Heart right ventricle (tissue), 16 donors: ENCODE results near the gene PCGF6. TPM values are rescaled to one million over a fixed set of nuclear protein-coding genes. Genes with fewer than 3 reads are reported as not detected.

Source experiments
- ATAC-seq, 8 donors: fragments of 200-7000 bp; cut with Tn5 transposase; one replicate each; pipeline ENCODE4 v1.9.1; 2020; ENCODE audit warnings: mild to moderate bottlenecking in 8 of 8, moderate library complexity in 8 of 8, moderate number of reproducible peaks in 1 of 8
- DNase-seq, 2 donors: peaks; one replicate each; pipeline ENCODE4 v3.0.0-alpha.2; 2020
- H3K27ac ChIP-seq, 10 donors: fragments of 200-600 bp; sonication (generic) in 2 of 10; one replicate each; pipeline versions ENCODE4 v1.5.0 to v1.8.0; 2020 to 2022; ENCODE audit warnings: mild to moderate bottlenecking in 3 of 10
- H3K27me3 ChIP-seq, 7 donors: fragments of 200-600 bp; one replicate each; pipeline ENCODE4 v1.8.0; 2021 to 2022; ENCODE audit warnings: mild to moderate bottlenecking in 2 of 7
- H3K36me3 ChIP-seq, 9 donors: fragments of 200-600 bp; sonication (generic) in 1 of 9; one replicate each; pipeline versions ENCODE4 v1.5.0 to v1.8.0; 2020 to 2022; ENCODE audit warnings: mild to moderate bottlenecking in 2 of 9
- H3K4me1 ChIP-seq, 9 donors: fragments of 200-600 bp; sonication (generic) in 1 of 9; one replicate each; pipeline versions ENCODE4 v1.5.0 to v1.8.0; 2020 to 2022; ENCODE audit warnings: mild to moderate bottlenecking in 4 of 9
- H3K4me3 ChIP-seq, 10 donors: fragments of 200-600 bp; sonication (generic) in 2 of 10; one replicate each; pipeline versions ENCODE4 v1.5.0 to v1.8.0; 2020 to 2022; ENCODE audit warnings: mild to moderate bottlenecking in 7 of 10, moderate library complexity in 2 of 10
- H3K9me3 ChIP-seq, 11 donors: fragments of 200-600 bp in 10 of 11; sonication (generic) in 2 of 11; one replicate each; pipeline versions ENCODE4 v1.5.0 to v1.8.0; 2013 to 2022; ENCODE audit warnings: mild to moderate bottlenecking in 2 of 11, control low read depth in 1 of 11, moderate library complexity in 1 of 11
- CTCF ChIP-seq, 9 donors: fragments of 200-600 bp; sonication (generic) in 2 of 9; IDR thresholded peaks; one replicate each; pipeline versions ENCODE4 v1.5.0 to v1.8.0; 2021 to 2022; ENCODE audit warnings: antibody characterized with exemption in 9 of 9, mild to moderate bottlenecking in 5 of 9, moderate library complexity in 1 of 9
- WGBS, 2 donors: extraction: QIAGEN DNeasy Blood & Tissue Kit; methylation state at CpG; one replicate each; pipeline ENCODE4 v1.1.7; 2013; ENCODE audit warnings: inconsistent platforms in 1 of 2; 5-methylcytosine and 5-hydroxymethylcytosine counted together
- intact Hi-C, 10 donors: fragments of 100-400 bp; cut with DNase I; formaldehyde crosslinking; loops; one replicate each; pipeline versions ENCODE4 v1.11.1 to v1.14.2; 2022
- polyA plus RNA-seq, 2 donors: library from polyadenylated mRNA; stranded (reverse); fragments of 200-250 nt; gene quantifications; one replicate each; pipeline ENCODE4 v1.2.3, GENCODE V29; 2013
- total RNA-seq, 10 donors: library from RNA; stranded (reverse); fragmentation: NEBNext Ultra II Directional in 3 of 10; extraction: Animal tissue kit (Norgen Biotek cat#: 25700) in 3 of 10; gene quantifications; one replicate each; pipeline versions ENCODE4 v1.2.1 to v1.2.4, GENCODE V29; 2021 to 2023
- donor health status: Arrhythmogenic right ventricular cardiomyopathy.
- donor health status: ischemic (EF 13 %, LVEDD 7.1; RV severe dilation, severe dysfunction).
- donor health status: healthy with polysubstance abuse.
- donor health status: DM: no; HTN: yes; CAD: no.
- donor health status: DM: no; HTN: no; CAD: no.
- donor health status: ischemic (EF 25% LVEDD 6.9; RV normal size, moderate dysfunction).
- donor health status: ischemic (EF 25% LVEDD 5.7; RV mildly dilated, moderate dysfunction).
- donor health status: healthy.
- donor health status: DM: yes; HTN: yes; CAD: no.
- donor health status: Ischemic cardiomyopathy.
- donor health status: ischemic (EF 35%, LVEDD 5.7; RV mildly dilated, moderate dysfunction).
- donor health status: nonischemic (EF 11% LVEDD 7.7; RV severe dilation, severe dysfunction).
- donor health status: DM: yes; HTN: yes; CAD: no.
- donor health status: PGD.
- donor health status: ischemic (EF 29% LVEDD 5.4; RV normal size, mild dysfunction).
- donor health status: nonischemic (EF 23%, LVEDD 6.1; RV moderate dilation, normal function).

Gene PCGF6
- total and polyA plus RNA-seq, 12 donors: 5.5 to 8.0 (median 6.5) TPM

GRCh38 chr10:103310197-103310596 is 40.7 kb downstream of the PCGF6 start:
- intact Hi-C loops: no loop called here
- Histone ChIP-seq H3K9me3 (no peaks in the 10 kb centered on the region), H3K27me3 (no peaks in the 10 kb centered on the region), H3K4me3 (no peak overlapping the region), H3K36me3 (peaks cover 0 to 100% (median 29%) of the 10 kb centered on the region in 9 donors), H3K4me1 (no peaks in the 10 kb centered on the region), H3K27ac (no peak overlapping the region)
- 92 to 97% methylated on average over 1 of the region's 1 CpG for WGBS, 2 donors
- ATAC-seq (no peak), DNase-seq (no peak)
- TF ChIP-seq CTCF (IDR thresholded peaks at IDR 0.05): no peak

GRCh38 chr10:103307594-103307993 is 43.3 kb downstream of the PCGF6 start:
- ATAC-seq (no peak), DNase-seq (no peak)
- H3K27ac ChIP-seq: no peak overlapping the region
- H3K4me1 ChIP-seq: no peaks in the 10 kb centered on the region
- TF ChIP-seq CTCF (IDR thresholded peaks at IDR 0.05): no peak
- intact Hi-C loops: no loop called here
- peaks cover 0 to 100% (median 12%) of the 10 kb centered on the region in 9 donors for H3K36me3 ChIP-seq
- no peaks in the 10 kb centered on the region for H3K27me3 ChIP-seq
- WGBS, 2 donors: 97% methylated on average over 5 of the region's 5 CpGs
- H3K4me3 ChIP-seq: no peak overlapping the region
- no peaks in the 10 kb centered on the region for H3K9me3 ChIP-seq

GRCh38 chr10:103295374-103296015 is 55.4 kb downstream of the PCGF6 start:
- intact Hi-C loops: no loop called here
- Histone ChIP-seq H3K9me3 (no peaks in the 10 kb centered on the region), H3K27me3 (peaks cover 0 to 7% (median 0%) of the 10 kb centered on the region in 7 donors), H3K27ac (no peak overlapping the region), H3K36me3 (peaks cover 0 to 1% (median 0%) of the 10 kb centered on the region in 9 donors), H3K4me1 (no peaks in the 10 kb centered on the region), H3K4me3 (no peak overlapping the region)
- no peak for TF ChIP-seq CTCF (IDR thresholded peaks at IDR 0.05)
- ATAC-seq (no peak), DNase-seq (no peak)
- WGBS, 2 donors: 80 to 82% methylated on average over 2 of the region's 2 CpGs

- intact Hi-C loops: no loop called here
- 81 to 86% methylated on average over 4 of the region's 4 CpGs for WGBS, 2 donors
Measured at GRCh38 chr10:103291588-103291987, 59.4 kb downstream of the PCGF6 start.

More at GRCh38 chr10:103291588-103291987, 59.4 kb downstream of the PCGF6 start:
- Histone ChIP-seq H3K27me3 (peaks cover 0 to 45% (median 22%) of the 10 kb centered on the region in 7 donors), H3K9me3 (no peaks in the 10 kb centered on the region), H3K36me3 (no peaks in the 10 kb centered on the region), H3K4me3 (no peak overlapping the region), H3K27ac (no peak overlapping the region), H3K4me1 (no peaks in the 10 kb centered on the region)
- DNase-seq (no peak), ATAC-seq (no peak)
- no peak for TF ChIP-seq CTCF (IDR thresholded peaks at IDR 0.05)
